ENCODE measurements around the gene CLSTN3.
"Not testable (repeated sequence)": the region's sequence is repeated elsewhere in the genome, so short reads cannot be mapped to it uniquely, and the experiment has no call there.

The CLSTN3 gene

DNA sequence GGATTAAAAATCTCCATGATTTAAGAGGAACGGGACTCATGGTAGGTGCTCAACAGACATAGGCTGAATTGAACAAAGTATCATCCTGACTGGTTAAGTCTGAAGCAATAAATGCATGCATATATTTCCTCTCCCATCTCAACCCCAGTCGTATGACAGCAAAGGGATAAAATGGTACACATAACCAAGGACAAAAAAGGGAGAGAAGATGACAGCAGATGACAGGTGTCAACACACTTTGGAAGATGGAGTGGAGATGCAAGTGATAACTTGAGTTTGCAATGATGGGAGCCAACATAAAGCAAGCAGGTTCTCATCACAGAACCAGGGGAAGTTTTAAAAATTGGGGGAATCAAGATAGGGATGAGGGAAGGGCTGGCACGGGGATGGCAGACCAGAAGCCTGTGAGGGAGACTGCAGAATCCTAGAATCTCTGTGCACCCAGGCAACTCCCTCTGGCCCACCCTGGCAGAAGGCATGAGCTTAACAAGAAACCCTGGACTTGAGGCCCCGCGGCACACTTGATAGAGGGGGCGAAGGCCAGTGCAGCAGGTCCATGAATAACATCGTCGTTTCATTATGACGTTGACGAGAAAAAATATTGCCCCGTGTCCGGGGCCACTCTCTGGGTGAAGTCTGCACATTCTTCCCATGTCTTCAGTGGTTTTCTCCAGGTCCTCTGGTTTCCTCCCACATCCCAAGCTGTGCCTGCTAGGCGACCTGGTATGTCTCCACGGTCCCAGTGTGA is 26.2 kb upstream of the CLSTN3 start:
- no peak for DNase-seq (ENCODE audit: low read depth, low spot score)

DNA sequence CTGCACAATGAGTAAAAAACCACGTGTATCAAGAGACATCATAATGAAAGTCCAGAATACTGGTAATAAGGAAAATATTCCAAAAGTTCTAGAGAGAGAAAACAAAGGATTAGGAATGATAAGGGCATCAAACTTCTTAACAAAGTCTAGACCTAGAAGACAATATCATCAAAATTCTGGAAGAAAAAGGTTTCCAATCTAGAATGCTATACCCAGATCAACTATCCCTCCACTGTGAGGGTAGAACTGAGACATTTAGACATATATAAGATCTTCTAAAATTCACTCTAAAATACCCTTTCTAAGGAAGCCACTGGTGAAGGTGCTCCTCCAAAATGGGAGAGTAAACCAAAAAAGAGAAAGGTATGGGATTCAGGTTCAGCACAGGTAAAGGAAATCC is 24.1 kb upstream of the CLSTN3 start:
- no peak for DNase-seq (ENCODE audit: low read depth, low spot score)

DNA sequence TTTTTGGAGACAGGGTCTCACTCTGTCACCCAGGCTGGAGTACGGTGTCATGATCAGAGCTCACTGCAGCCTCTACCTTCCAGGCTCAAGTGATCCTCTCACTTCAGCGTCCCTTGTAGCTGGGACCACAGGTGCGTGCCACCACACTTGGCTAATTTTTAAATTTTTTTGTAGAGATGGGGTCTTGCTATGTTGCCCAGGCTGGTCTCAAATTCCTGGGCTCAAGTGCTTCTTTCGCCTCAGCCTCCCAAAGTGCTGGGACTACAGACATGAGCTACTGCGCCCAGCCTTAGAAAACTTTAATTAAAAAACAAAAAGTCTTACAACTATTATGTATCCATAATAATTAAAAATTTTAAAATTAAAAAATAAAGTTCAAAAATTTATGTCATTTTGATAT is 23.0 kb upstream of the CLSTN3 start:
- DNase-seq (ENCODE audit: low read depth, low spot score): not testable (repeated sequence)

DNA sequence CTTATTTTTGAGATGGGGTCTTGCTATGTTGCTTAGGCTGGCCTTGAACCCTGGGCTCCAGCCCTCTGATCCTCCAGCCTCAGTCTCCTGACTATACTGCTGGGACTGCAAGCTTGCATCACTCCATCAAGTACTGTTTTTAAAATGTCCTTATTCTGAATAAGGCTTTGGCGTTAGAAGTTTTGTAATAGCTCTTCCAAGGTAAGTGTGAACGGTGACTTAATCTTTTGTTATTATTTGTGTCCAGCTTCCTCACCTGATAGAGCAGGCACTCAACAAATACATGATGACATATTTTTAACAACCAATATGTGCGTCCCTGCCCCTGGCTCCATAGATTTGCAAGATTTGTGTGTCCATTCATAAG is 22.6 kb upstream of the CLSTN3 start:
- DNase-seq (ENCODE audit: low read depth, low spot score): no peak

DNA sequence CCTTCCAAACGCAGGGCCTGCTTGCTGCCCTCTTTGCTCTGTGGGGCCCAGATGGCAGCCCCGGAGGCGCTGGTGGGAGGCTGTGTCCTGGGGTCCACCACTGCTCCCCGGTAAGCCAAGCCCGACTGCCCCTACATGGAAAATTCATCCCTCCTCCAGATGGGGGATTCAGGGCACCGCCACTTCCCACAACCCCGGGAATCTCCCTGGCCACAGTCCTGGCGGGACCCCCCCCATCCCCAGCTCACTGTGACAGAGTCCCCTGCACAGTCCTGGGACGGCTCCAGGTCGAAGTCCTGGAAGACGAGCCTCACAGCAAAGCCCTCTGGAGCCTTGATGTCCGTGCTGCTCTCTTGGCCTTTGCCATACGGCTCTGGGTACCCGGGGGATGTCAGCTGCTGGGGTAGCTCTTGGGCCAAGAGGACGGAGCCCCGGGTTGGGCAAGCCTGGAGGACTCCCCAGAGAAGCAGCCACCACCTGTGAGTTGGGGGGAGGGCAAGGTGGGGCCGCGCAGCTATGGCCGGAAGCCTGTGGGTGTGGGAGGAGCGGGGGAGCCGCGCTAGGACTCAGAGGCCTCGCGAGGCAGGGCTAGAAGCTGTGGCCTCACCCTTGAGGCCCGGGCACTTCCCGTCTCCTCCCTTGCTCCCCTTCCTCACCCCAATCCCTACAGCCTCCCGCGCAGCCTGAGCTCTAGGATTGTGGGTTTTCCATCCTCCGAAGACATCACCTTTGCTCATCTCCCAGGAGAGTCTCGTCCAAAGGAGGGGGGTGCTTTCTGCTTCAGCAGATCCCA is 22.0 kb upstream of the CLSTN3 start:
- peak; percentile 48 for DNase-seq (ENCODE audit: low read depth, low spot score)

DNA sequence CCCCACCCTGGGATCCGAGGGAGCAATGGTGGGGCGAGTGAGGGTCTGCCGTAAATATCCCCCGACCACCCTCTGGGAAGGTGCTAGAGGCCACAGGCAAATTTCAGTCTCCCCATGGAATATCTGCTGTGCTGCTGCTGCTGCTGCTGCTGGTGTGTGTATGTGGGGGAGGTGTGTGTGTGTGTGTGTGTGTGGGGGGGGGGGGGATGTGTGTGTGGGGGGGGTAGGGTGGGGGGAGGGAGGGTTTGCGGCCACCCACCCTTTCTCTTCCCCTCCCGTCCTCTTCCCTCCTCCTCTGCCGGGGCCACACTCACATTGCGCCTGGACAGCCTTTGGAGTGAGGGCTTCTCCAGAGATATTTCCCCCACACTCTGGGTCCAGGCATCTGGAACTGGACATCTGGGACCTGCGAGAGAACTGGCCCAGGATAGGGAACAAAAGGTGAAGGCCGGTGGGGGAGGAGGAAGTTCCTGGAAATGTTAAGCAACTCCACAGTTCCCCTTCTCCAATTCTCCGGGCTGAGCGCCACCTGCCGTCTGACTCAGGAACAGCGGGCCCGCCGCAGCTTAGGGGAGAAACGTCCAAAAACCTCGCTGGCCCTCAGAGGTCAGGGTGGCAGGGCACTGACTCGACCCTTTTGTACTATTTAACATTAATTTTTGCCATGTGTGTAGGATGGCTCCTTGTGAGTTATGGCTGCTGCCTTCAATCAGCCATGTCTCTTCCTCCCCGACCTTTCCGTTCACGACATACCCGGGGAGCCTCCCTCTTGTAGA is 21.2 kb upstream of the CLSTN3 start, which contains the start of gene C1RL:
TSS of gene C1RL (minus strand) at position 419 of the 776 bp plus-strand sequence. CDS start at position 385, 34 bp downstream.
- DNase-seq (ENCODE audit: low read depth, low spot score): peak; percentile 72

DNA sequence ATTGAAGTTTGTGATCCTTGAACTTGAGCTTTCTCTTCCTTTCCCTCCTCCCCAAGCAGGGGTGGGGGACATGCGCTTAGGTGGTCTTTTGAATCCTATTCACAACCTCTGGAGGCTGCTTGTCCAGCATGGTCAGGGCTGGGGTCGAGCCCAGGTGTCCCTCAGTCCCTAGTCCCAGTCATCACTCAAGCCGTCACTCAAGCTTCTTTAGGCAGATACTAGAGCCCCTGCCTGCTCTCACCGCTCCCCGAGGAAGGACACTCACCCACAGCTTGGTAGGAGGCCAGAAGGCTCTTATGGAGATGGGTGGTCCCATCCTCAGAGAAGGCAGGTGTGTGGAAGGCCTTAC is 20.6 kb upstream of the CLSTN3 start:
- DNase-seq (ENCODE audit: low read depth, low spot score): no peak

DNA sequence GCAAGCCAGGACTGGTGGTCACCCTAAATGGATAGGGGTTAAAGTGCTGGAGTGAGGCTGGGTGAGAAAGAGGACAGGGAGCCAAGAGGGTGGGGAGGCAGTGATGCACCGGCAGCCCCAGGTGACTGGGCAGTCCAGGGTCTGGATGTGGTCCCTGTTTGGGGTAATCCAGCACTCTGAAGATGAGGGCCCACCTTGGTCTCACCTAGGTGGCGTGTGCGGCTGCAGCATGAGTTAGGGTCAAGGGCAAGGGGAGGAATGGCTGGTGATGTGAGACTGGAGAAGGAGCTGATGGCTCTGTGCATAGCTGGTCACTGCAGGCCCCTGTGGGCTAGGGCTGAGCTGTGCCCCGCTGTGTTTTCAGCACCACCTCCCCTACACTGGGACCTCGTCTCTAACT is 19.5 kb upstream of the CLSTN3 start:
- DNase-seq (ENCODE audit: low read depth, low spot score): no peak

DNA sequence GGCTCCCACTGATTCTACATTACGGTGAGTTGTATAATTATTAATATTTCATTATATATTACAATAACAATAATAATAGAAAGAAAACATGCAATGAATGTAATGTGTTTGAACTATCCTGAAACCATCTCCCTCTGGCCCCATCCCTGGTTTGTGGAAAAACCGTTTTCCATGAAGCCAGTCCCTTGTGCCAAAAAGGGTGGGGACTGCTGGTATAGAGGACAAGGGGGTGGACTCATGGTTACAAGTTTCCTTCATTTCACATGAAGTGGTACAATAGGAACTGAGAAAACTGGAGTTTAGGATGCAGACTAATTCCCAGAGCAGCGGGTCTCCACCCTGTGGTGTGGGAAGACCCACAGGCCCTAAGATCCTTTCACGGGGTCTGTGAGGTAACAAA is 18.1 kb upstream of the CLSTN3 start:
- DNase-seq (ENCODE audit: low read depth, low spot score): no peak

DNA sequence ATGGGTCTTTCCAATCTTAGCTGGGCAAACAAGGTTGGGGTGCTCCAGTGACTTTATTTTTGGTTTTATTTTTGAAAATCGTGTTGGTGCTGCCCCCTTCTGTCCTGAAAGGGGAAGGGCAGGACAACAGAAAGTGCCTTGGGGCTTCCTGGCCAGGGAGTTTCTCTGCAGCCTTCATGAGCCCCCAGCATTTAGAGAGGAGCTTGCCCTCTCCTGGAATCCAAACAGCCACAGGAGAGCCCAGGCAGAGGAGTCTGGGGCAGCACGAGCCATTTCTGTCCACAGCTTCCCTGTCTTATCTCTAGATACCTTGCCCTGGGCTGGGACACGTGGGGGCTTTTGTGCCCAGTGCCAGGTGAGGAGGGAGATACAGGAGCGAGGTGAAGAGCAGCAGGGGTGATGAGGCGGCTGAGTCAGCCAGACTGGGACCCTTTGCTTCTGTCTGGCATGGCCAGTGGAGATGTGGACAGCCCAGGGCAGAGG is 16.7 kb upstream of the CLSTN3 start:
- no peak for DNase-seq (ENCODE audit: low read depth, low spot score)

DNA sequence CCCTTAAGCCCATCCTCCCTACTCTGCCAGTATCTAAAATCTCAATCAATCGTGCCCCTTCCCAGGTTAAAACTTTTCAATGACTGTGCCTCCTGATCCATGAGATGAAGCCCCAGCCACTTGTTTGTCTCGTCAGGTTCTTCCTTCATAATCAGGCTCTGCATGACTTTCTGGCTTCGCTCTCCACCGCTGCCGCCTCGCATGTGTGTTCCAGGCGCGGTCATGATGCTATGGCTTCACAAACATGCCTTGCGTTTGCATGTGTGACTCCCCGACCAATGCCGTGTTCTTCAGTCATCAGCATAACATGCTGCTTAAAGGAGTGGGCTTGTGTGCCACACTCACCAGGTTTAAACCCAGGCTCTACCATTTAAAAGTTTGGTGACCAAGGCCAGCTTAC is 16.2 kb upstream of the CLSTN3 start:
- no peak for DNase-seq (ENCODE audit: low read depth, low spot score)

DNA sequence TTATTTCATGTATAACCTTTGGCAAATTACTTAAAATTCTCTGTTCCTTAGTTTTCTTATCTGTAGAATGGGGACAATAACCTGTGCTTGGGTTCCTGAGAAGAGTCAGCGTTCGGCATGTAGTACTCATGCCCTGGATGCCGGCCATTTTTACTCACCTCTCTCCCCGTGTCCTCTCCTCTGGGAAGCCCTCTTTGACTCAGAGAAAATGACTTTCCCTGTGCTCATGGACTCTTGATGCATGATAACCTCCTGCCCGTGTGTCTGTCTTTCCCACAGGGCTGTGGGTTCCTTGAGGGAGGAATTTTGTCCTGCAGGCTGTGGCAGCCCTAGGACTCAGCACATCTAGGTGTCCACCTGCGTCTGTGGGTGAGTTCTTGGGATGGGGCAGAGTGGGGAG is 15.3 kb upstream of the CLSTN3 start:
- DNase-seq (ENCODE audit: low read depth, low spot score): no peak

DNA sequence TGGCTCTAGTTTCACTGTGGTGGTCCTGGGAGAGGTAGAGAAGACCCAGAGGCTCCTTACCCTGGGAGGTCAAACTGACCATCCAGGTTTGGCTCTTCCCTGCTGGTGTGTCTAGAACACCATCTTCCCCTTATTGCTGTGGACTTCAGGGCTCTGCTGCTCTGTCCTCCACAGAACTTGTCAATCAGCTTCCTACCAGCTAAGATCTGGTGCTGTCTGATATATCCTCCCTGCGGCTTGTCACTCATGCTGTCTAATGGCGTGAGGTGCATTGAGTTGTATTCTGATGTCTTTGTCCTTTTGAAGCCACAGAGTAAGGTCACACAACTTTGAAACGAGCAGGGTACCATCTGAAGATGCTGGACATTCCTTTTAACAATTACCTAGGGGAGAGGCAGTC is 14.0 kb upstream of the CLSTN3 start:
- no peak for DNase-seq (ENCODE audit: low read depth, low spot score)

DNA sequence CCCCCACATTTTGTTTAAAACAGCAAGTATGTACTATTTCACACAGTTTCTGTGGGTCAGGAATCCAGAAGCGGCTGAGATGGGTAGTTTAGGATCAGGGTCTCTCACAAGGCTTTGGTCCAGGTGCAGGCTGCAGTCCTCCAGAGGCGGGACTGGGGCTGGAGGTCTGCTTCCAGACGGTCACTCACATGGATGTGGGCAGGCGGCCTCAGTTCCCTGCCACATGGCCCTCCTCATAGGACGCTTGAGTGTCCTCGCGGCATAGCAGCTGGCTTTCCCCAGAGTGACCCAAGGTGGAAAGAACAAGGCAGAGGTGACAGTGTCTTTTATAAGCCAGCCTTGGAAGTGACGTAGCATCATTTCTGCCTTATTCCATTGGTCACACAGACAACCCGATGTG is 13.3 kb upstream of the CLSTN3 start:
- no peak for DNase-seq (ENCODE audit: low read depth, low spot score)

DNA sequence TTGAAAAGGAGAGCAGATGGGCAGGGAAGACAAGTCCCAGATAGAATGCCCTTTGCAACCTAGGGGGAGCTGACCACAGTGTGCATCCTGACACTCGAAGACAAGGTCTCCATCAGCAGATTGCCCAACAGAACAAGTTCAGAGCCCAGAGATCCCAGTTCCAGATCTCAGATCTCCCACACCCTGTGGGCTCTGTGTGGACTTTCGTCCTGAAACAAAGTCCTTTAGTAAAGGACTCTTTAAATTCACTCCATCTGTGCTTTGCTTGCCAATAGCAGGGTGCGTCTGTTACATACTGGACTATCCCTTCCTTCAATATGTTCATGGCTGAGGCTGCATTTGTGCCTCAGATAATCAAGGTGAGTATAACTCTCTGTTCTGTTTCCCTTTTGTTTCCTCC is 12.5 kb upstream of the CLSTN3 start:
- no peak for DNase-seq (ENCODE audit: low read depth, low spot score)

DNA sequence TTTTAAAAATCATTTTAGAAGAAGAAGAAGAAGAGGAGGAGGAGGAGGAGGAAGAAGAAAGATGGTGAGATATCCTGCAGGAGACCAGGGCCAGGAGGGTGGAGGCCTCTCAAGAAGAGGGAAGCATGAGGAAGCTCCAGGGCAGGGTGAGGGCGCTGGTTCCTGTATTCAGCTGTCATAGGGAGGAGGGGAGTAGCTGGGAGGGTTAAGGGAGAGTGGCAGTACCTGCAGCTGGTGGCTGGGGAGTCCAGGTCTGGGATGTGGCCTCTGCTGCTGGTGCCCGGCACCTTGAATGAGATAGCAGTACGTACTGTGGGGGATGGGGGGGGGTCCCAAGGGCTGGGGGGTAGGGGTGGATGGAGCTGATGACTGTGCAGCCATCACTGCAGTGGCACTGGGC is 11.3 kb upstream of the CLSTN3 start:
- DNase-seq (ENCODE audit: low read depth, low spot score): no peak

DNA sequence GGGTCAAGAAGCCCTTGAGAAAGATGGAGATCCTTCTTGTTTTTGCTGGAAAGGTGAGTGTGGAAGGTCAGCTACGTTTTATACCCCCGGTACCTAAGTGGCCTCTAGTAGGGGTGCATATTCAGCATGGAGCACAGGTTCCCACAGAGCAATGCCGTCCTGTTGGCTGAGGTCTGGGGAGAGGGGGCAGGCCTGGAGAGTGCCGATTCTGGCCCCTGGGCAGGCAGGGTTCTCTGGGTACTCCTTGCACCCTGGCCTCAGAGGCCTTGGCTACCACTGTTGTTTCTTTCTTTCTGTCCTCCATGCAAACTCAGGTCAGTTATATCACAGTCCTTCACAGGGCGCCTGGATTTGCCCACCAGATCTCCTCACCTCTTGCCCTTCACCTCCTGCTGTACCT is 10.0 kb upstream of the CLSTN3 start:
- DNase-seq (ENCODE audit: low read depth, low spot score): no peak

DNA sequence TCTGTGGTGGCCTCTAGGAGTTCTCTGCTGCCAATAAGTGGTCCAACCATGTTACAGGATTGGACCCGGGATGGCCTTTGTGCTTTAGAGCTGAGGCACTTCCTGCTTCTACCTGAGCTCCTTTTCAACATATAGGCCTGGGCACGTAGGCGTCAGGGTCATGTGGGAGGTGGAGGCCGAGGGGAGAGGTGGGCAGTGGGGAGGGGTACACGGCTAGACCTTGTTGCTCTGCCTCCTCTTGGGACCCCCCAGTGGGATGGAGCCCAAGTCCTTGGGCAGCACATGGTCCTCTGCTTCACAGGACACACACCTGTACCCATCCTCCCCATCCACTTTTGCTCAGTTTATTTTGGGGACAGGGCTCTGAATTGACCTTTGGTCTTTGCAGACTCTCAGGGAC is 8.8 kb upstream of the CLSTN3 start:
- DNase-seq (ENCODE audit: low read depth, low spot score): no peak

DNA sequence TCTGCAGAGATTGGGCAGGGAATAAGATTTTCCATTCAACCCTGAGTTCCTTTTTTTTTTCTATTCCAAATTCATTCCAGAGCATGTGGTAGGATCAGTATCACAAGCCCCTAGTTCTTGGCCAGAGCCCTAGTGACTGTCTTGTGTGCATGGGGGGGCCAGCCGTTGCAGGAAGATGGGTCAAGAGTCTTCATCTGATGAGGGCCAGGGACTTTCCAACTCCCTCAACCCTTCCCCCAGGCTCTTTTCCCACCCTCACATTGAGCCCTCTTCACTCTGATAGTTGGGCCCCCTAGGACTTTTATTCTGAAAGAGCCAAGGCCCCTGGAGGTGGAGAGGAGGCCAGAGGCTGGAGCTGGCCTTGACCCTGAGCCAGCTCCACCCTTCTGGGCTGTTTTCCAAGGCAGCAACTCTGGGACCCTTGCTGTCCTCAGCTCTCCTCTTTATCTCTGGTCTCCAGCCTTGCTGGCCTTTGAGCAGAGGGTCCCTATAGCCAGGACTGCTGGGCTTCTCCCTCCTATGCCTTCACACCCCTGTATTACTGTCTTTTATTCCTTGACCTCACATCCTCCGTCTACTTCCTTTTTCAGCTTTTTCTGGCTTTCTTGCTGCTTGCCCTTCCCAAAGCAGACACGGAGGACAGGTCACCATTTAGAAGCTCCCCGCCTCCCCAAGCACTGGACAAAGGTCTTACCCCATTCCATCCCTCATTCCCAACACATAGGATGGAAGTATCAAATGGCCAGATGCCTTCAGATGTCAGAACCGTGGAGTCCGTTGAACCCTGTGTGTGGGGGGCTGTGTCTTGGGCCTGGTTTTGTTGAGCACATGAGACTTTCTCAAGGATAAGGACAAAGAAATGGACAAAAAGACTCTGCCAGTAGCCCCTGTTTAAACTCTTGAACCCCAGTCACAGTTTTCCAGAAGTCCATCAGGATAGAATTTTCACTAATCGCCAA is 7.1 kb upstream of the CLSTN3 start:
- no peak for DNase-seq (ENCODE audit: low read depth, low spot score)

DNA sequence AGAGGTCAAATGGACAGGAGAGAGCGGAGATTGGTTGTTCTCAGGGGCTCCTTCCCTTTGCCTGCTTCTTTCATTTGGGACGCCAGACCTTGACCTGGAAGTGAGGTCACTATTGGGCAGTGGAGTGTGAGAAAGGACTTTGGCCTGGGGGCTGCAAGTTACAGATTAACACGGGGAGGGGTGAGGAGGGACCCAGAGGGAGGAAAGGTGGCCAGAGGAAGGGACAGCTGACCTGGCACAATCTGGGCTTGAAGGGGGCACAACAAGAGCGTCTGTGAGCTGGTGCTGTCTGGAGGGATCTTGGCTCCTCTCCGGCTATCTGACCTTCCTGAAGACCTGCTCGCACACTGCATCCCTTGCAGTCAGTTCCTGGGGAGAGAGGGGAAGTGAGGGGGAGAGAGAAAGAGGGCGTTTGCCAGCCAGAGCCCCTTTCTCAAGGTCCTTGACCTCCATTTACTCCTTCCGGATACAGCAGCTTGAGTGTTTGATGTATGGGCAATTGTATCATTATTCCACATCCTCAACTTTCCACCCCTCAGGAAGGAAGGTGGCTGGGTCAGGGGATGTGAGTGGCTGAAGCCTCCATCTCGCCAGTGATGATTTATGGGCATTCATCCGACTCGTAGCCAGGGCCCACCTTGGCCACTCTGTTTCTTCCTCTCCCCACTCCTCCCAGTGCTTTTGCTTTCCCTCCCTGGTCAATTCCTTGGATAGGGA is 6.2 kb upstream of the CLSTN3 start:
- no peak for DNase-seq (ENCODE audit: low read depth, low spot score)
